DND-41 (cell line): ENCODE results near the gene RS1.

ENCODE experiments used
- ATAC-seq: fragments of 200-7000 bp; cut with Tn5 transposase; 3 replicates; pipeline ENCODE4 v1.9.1; 2021; ENCODE audit warnings: low read depth; ENCODE audit not compliant: insufficient read depth
- DNase-seq: peaks from one replicate; pipeline ENCODE4 v3.0.0-alpha.2; 2020
- H2AFZ ChIP-seq: 2 replicates; pipeline ENCODE4 v1.6.0; 2012; ENCODE audit warnings: low read depth, low read length
- H3K27ac ChIP-seq: 2 replicates; pipeline ENCODE4 v1.5.1; 2012; ENCODE audit warnings: low read length, inconsistent platforms
- H3K27me3 ChIP-seq: fragments of 200-600 bp; sonication (generic); 2 replicates; pipeline ENCODE4 v1.6.0; 2012; ENCODE audit warnings: low read length, mild to moderate bottlenecking, inconsistent platforms; ENCODE audit not compliant: insufficient read depth, poor library complexity
- H3K36me3 ChIP-seq: 2 replicates; pipeline ENCODE4 v1.5.1; 2012; ENCODE audit warnings: low read length, inconsistent platforms; ENCODE audit not compliant: insufficient read depth
- H3K4me1 ChIP-seq: 2 replicates; pipeline ENCODE4 v1.5.1; 2012; ENCODE audit warnings: mild to moderate bottlenecking, low read length; ENCODE audit not compliant: insufficient read depth
- H3K4me2 ChIP-seq: 2 replicates; pipeline ENCODE4 v1.6.0; 2012; ENCODE audit warnings: mild to moderate bottlenecking, moderate library complexity, low read length, inconsistent platforms; ENCODE audit not compliant: insufficient read depth
- H3K4me3 ChIP-seq, 2 experiments: fragments of 200-600 bp in 1 of 2; shearing (Covaris generic) in 1 of 2; 2 replicates each; pipeline ENCODE4 v1.5.1; 2012 to 2016; ENCODE audit warnings: inconsistent platforms in 2 of 2, low read length in 2 of 2, mild to moderate bottlenecking in 2 of 2, low read depth in 1 of 2, moderate library complexity in 1 of 2
- H3K79me2 ChIP-seq: 2 replicates; pipeline ENCODE4 v1.6.0; 2012; ENCODE audit warnings: low read length, inconsistent platforms; ENCODE audit not compliant: insufficient read depth
- H3K9ac ChIP-seq: 2 replicates; pipeline ENCODE4 v1.6.0; 2012; ENCODE audit warnings: low read depth, mild to moderate bottlenecking, inconsistent platforms, low read length, moderate library complexity
- H3K9me3 ChIP-seq: 2 replicates; pipeline ENCODE4 v1.5.1; 2012; ENCODE audit warnings: low read length, moderate library complexity, mild to moderate bottlenecking, inconsistent platforms; ENCODE audit not compliant: insufficient read depth, severe bottlenecking
- H4K20me1 ChIP-seq: 2 replicates; pipeline ENCODE4 v1.6.0; 2012; ENCODE audit warnings: low read length; ENCODE audit not compliant: insufficient read depth
- CTCF ChIP-seq: IDR thresholded peaks from 2 replicates; pipeline ENCODE4 v1.5.1; 2012; ENCODE audit warnings: borderline replicate concordance, low read length, moderate library complexity, mild to moderate bottlenecking; ENCODE audit not compliant: poor library complexity, severe bottlenecking; ENCODE audit errors: extremely low read depth
- EZH2 ChIP-seq: IDR thresholded peaks from 3 replicates; pipeline ENCODE4 v1.6.1; 2012; ENCODE audit warnings: borderline replicate concordance, low read depth, mild to moderate bottlenecking, moderate library complexity, low read length, inconsistent platforms; ENCODE audit not compliant: severe bottlenecking

The RS1 gene

GRCh38 chrX:18613930-18614639 is 57.8 kb downstream of the RS1 start:
- DNase-seq (no peak), ATAC-seq (no peak)
- H3K36me3 ChIP-seq = no peaks in the 10 kb centered on the region
- H2AFZ ChIP-seq = no peak overlapping the region
- no peak overlapping the region for H3K27ac ChIP-seq
- H3K9me3 ChIP-seq = no peaks in the 10 kb centered on the region
- no peak overlapping the region for H3K9ac ChIP-seq
- no peaks in the 10 kb centered on the region for H4K20me1 ChIP-seq
- H3K79me2 ChIP-seq = no peaks in the 10 kb centered on the region
- H3K27me3 ChIP-seq = no peaks in the 10 kb centered on the region
- no peaks in the 10 kb centered on the region for H3K4me1 ChIP-seq
- H3K4me3 ChIP-seq = no peak overlapping the region
- TF ChIP-seq CTCF (no peak), EZH2 (no peak)
- H3K4me2 ChIP-seq = no peak overlapping the region

GRCh38 chrX:18607966-18608365 is 63.9 kb downstream of the RS1 start:
- Histone ChIP-seq H3K9me3 (no peaks in the 10 kb centered on the region), H4K20me1 (no peaks in the 10 kb centered on the region), H3K4me3 (no peak overlapping the region), H3K79me2 (no peaks in the 10 kb centered on the region), H3K27me3 (no peaks in the 10 kb centered on the region), H3K4me1 (no peaks in the 10 kb centered on the region), H3K9ac (no peak overlapping the region), H3K27ac (no peak overlapping the region), H3K4me2 (no peak overlapping the region), H2AFZ (no peak overlapping the region), H3K36me3 (no peaks in the 10 kb centered on the region)
- ATAC-seq (no peak), DNase-seq (no peak)
- TF ChIP-seq EZH2 = no peak
- no peak for TF ChIP-seq CTCF

GRCh38 chrX:18598413-18598812 is 73.5 kb downstream of the RS1 start:
- TF ChIP-seq EZH2 (no peak), CTCF (no peak)
- H3K36me3 ChIP-seq = no peaks in the 10 kb centered on the region
- H4K20me1 ChIP-seq = no peaks in the 10 kb centered on the region
- no peaks in the 10 kb centered on the region for H3K9me3 ChIP-seq
- no peaks in the 10 kb centered on the region for H3K27me3 ChIP-seq
- ATAC-seq (no peak), DNase-seq (no peak)
- H3K27ac ChIP-seq = no peak overlapping the region
- H3K4me2 ChIP-seq = no peak overlapping the region
- H3K4me3 ChIP-seq = no peak overlapping the region
- no peak overlapping the region for H3K9ac ChIP-seq
- no peak overlapping the region for H2AFZ ChIP-seq
- H3K79me2 ChIP-seq = no peaks in the 10 kb centered on the region
- H3K4me1 ChIP-seq = no peaks in the 10 kb centered on the region
